ENCODE data around the gene LRRC36.

DNA sequence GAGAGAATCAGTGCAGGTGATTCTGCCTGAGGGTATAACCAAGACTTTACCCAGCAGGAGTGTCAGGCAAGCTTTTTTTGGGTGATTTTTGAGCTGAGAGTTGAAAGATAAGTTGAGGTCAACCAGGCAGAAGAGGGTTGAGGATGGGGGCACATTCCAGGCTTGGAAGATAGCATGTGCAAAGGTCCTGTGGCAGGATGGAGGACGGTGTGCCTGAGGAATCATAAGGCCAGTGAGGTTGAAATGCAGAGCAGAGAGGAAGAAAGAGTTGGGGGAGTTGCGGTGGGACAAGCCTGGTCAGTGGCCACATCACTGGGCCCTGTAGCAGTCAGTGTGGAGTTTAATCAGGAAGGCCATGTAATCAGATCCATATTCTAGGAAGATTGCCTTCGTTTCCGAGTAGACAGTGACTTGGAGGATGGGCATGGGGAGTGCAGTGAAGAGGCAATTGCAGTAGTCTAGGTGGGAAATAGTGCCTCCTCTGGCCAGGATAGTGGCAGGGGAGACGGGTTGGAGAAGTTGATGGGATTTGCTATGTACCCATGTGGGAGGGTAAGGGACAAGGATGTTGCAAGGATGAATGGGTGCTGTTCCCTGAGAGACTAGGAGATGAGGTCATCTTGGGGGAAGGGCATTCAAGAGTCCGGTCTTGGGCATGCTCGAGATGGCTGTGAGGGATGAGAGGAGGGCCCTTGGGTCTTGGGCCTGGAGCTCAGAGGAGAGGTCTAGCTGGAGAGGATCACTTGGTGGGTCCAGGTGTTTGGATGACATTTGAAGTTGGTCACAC lies 43.4 kb upstream of the LRRC36 start:
- TF ChIP-seq, protein P1, sequence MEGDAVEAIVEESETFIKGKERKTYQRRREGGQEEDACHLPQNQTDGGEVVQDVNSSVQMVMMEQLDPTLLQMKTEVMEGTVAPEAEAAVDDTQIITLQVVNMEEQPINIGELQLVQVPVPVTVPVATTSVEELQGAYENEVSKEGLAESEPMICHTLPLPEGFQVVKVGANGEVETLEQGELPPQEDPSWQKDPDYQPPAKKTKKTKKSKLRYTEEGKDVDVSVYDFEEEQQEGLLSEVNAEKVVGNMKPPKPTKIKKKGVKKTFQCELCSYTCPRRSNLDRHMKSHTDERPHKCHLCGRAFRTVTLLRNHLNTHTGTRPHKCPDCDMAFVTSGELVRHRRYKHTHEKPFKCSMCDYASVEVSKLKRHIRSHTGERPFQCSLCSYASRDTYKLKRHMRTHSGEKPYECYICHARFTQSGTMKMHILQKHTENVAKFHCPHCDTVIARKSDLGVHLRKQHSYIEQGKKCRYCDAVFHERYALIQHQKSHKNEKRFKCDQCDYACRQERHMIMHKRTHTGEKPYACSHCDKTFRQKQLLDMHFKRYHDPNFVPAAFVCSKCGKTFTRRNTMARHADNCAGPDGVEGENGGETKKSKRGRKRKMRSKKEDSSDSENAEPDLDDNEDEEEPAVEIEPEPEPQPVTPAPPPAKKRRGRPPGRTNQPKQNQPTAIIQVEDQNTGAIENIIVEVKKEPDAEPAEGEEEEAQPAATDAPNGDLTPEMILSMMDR (IDR thresholded peaks at IDR 0.05; ENCODE audit: low read depth, low read length, poor library complexity, severe bottlenecking) = no peak
- no peak for TF ChIP-seq EZH2phosphoT487 (IDR thresholded peaks at IDR 0.05; ENCODE audit: borderline replicate concordance, low read length)
